HTERT RPE-1 (cell line): ENCODE results near the gene NID1.
"Not testable (repeated sequence)": the region's sequence is repeated elsewhere in the genome, so short reads cannot be mapped to it uniquely, and the experiment has no call there.

Experiments
- in situ Hi-C: fragments of 300-500 bp; cut with MboI; formaldehyde crosslinking; loops from 4 replicates; pipeline ENCODE4 v1.14.3; 2020; ENCODE audit warnings: low sequenced_read_pairs

Gene NID1

DNA sequence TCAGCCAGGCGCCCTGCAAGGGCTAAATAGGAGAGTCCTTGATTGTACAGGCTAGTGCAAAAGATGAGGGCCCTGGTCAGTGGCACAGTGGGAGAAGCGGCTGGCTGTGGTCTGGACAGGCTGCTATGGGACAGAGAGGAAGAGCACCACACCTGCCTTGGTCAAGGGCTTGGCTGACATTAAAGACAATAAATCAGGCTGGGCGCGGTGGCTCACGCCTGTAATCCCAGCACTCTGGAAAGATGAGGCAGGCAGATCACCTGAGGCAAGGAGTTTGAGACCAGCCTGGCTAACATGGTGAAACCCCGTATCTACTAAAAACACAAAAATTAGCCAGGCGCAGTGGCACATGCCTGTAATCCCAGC lies 62.9 kb downstream of the NID1 start:
- in situ Hi-C loops: no loop called here

DNA sequence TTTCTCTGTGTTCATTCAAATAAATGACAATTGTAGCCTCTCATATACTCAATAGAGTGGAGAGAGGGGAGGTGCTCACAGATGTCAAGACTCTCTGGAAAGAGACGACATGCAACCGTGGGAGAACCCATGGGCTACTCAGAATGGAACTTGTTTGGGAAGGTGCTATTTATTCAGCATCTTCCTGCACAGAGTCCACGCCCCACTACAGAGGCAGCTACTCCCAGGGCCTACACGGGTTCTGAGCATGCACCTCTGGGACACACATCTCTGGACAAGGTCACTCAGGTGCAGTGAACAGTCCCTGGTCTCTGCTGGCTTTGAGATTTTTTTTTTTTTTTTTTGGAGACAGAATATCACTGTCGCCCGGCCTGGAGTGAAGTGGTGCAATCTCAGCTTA lies 64.1 kb downstream of the NID1 start:
- in situ Hi-C loops: no loop called here

DNA sequence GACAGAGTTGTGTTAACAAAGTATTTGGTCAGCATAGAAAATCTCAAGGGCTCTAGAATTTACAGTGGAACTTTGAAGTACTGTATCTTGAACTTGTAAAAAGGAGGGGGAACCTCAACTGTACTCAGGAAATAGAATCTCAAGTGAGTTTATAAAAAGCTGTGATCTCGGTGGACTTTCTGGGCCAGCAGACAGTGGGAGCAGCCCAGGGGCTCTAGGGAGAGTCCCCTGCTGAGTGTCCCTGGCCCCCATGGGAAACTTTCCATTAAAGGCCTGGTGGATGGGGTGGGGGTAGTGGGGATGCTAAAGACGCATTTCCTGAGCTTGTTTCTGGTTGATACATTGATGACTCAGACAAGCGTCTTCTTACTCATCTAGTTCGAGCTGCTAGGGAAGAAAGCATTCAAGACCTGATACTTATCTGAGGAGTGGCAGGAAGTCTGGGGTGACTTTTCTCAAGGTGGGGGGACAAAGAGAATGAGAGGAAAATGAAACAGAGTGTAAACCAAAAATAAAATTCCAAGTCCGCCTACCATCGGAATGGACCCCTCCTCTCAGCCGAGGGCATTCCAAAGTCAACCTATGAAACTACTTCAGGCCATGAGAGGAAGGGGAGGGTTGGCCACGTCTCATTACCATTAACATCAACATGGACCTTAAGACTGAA lies 65.5 kb downstream of the NID1 start:
- in situ Hi-C loops: no loop called here

DNA sequence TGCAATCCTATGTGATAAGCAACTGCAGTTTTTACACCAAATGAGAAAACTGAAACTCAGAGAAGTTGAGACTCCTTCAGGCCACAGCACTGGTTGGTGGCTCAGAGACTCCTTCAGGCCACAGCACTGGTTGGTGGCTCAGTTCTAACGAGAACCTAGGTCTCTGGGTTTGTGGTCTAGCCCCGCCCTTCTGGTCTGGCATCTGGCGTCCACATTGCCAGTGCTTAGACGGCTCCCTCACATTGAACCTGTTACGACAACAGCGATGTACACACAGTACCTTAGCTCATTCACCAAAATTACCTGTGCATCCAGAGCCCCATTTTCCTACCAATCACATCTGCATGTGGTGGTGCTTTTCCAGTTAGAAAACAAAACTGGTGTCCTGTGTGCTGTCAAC lies 66.1 kb downstream of the NID1 start:
- in situ Hi-C loops: no loop called here

DNA sequence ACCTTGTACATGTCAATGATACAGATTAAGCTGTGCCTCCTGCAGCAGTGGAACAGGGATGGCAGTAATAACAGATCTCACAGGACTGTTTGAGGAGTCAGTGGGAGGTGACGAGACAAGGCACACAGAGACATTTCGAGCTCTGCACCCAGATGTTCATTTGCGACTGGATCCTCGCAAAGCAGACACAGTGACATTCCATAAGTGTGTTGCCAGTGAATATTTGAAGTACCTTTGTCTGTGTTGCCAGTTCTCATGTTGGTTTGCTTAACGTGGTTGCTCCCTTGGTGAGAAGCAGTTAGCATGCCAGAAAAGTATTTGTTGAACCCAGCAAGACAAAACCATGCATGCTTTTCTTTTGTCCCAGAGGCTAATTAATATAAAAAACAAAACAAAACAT lies 67.0 kb downstream of the NID1 start:
- in situ Hi-C loops: no loop called here

DNA sequence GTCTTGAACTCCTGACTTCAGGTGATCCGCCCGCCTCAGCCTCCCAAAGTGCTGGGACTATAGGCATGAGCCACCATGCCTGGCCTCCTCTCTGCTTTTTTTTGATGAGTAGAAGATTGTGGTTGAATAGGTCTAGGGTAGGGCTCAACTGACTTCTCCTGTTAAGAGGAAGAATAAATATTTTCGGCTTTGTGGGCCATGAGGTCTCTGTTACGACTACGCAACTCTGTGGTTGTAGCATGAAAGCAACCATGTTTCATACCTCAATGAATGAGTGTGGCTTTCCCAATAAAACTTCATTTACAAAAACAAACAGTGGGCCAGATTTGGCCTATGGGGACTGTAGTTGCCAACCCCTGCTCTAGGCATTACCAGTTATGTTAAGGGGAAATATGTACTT lies 67.8 kb downstream of the NID1 start:
- in situ Hi-C loops: no loop called here

DNA sequence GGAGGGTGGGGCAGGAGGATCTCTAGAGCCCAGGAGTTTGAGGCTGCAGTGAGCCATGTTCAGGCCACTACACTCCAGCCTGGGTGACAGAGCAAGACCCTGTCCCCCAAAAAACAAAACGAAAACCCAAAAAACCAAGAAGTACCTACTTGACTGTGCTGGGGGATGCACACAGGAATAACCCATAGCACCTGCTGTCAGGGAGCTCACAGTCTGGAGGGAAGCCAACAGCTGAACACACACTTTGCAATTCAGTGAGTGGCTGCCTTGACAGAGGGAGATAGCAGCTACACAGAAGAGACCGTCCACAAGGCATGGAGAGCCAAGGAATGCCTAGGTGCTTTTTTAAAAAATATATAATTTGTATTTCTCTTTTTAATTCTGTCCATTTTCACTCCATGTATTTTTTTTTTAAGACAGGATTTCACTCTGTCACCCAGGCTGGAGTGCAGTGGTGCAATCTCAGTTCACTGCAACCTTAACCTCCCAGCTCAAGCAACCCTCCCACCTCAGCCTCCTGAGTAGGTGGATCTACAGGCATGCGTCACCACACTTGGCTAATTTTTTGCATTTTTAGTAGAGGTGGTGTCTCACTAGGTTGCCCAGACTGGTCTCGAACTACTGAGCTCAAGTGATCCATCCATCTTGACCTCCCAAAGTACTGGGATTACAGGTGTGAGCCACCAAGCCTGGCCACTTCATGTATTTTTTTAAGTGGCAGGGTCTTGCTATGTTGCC lies 68.7 kb downstream of the NID1 start:
- in situ Hi-C loops: no loop called here

DNA sequence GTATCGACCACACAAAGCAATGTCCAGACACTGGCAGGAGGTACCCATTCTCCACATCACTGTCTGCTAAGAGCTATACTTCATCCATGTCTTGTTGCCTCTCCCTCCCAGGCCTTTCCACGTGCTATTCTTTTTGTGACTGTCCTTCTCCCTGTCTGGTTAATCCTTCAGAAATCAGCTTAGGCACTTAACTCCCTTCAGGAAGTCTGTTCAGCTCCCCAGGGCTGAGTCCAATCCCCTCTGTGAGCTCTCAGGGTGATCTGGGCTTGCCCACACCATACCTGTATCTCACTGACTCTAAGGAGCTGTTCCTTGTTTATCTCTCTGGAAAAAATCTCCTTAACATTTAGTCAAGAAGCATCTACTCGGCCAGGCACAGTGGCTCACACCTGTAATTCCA lies 69.4 kb downstream of the NID1 start:
- in situ Hi-C loops: no loop called here

DNA sequence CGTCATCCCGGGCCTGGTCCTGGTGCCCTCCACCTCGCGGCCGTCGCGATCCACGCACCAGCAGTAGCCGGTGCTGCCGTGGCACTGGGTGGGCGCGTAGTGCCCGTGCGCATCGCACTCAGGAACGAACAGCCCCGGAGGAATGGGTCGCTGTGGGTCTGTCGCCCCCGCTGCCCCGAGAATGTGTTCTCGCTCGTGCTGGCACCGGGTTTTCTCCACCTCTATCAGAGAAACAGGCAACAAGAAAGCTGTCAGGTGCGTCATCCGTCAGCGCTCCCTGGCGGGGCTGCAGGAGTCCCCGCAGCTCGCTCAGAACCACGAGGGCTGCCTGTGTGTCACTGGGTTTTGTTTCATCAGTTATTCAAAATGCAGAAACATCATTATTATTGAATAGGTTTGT lies 71.2 kb downstream of the NID1 start:
- in situ Hi-C loops: no loop called here

DNA sequence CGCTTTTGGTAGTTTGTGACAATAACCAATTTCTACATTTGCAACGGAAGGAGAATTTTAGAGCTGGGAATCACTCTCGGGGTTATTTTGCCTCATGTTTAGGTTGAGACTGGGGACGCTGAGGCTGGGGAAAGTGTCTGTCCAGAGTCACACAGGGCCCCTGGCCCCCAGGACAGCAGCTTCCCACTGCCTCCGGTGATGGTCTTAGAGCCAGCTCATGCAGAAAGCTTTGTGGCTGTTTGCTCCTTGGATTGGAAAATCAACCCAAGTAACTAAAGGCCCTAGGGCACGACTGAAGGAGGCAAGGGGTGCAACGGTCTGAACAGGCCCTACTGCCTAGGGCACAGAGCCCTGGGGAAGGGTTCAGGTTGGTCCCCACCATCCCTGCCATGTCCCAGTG lies 72.0 kb downstream of the NID1 start:
- in situ Hi-C loops: no loop called here

DNA sequence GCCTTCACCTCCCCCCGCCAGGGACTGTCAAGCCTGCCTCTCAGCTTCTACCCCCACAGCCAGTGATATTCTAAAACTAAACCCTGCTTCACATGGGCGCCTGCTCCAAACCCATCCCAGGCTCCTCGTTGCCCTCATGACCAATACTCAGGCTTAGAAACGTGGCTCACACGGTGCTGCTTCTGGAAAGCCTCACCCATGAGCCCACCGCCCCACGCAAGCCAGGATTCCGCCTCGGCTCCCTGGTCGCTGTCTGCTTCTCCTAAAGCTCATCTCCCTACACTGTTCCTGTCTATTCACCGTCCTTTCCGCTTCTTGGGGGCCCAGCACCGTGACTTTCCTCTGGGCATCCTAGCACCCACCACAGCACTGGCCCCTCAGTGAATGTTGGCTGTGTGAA lies 72.5 kb downstream of the NID1 start:
- in situ Hi-C loops: no loop called here

DNA sequence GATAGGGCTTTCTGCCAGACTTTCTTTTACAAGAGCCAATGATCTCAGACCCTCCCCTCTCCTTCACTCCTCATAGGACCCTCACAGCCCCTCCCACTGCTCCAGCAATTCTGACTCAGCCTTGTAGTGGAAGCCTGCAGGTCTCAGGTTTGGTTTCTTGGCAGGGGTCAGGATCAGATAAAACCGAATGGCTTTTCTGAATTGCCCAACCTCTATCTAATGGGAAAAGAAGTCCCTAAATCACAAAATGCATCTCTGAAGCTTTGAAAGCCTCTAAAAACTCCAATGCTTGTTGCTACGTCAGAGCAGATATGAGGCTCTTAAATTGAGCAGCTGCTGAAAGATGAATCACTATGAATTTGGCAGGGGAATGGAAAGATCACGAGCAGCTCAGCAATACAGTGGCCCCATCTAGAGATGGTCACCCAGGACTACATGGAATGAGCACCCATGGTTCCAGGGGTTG lies 74.5 kb downstream of the NID1 start:
- in situ Hi-C loops: no loop called here

DNA sequence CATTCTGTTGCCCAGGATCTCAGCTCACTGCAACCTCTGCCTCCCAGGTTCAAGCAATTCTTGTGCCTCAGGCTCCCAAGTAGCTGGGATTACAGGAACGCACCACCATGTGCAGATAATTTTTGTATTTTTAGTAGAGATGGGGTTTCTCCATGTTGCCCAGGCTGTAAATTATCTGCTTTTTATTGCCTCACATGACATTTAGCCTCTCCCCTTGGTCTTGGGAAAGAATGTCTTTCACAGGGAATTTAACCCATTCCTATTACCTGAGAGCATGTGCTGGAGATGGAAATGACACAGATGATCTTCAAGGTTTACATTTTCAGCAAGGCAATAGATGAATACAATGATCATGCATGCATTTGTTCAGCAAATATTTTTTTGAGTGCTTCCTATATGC lies 75.8 kb downstream of the NID1 start:
- in situ Hi-C loops: no loop called here

DNA sequence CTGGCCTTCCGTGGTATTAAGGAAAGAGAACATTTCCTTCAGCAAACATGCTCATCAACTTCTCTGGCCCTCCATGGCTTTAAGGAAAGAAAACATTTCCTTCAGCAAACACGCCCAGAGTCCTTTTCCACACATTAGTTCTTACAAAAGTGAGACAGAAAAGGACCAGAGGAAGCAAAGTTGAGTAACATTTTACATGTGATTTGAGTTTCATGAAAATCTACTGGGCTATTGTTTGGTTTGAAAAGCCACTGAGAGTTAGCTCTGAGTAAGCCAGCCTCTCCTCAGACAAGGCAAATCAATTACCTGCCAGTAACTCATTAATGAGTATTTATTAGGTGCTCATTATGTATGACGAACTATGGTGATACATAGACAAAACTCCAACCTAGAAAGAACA lies 78.0 kb downstream of the NID1 start:
- in situ Hi-C loops: no loop called here

DNA sequence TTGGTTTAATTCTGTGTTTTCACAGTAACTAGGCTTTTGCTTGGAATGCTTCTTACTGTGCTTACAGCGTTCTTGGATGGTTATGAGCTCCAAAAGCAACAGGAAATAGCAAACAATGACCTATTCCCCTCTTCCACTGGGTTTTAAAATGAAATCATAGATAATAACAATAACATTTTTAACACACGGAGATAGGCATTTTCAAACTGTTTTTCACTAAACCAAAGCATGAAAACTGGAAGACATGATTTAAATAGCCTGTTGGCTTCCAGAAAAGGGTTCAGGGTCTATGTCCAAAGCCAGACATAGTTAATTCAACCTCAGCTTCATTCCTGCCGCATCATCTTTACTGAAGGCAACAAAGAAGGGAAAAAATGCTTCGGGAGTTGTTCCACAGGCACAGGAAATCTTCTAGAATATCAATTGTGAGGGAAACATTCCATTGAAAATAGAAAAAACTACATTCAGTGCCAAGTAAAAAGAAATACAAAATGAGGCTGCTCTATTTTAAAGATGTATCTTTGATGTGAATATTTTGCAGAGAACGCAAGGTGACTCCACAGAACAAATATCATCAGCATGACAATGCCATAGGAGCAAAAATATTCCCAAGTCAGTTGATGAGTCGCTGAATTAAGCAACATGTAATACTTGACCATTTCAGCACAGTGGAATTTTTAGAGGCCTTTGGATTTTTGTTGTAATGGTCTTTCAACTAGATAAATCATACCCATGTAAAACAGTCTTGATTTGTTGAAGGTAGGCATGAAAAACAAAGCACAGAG lies 80.7 kb downstream of the NID1 start:
- in situ Hi-C loops: no loop called here

DNA sequence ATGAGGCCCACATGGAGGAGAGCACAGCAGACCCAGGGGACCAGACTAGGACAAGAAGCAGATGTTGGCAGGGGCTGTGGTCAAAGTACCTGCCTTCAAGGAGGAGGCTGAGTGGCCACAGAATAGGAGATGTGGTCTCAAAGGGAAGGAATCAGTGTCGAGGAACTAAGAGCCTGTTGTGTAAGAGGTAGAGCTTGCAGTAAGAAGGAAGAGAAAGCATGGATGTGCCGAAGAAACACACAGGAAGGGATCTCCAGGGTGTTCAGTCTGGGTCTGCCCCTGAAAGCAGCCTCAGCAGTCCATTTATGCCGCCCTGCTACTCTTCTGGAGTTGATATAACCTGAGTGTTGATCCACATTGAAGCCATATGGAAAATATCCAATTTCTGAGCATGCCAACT lies 83.9 kb downstream of the NID1 start:
- in situ Hi-C loops: no loop called here

DNA sequence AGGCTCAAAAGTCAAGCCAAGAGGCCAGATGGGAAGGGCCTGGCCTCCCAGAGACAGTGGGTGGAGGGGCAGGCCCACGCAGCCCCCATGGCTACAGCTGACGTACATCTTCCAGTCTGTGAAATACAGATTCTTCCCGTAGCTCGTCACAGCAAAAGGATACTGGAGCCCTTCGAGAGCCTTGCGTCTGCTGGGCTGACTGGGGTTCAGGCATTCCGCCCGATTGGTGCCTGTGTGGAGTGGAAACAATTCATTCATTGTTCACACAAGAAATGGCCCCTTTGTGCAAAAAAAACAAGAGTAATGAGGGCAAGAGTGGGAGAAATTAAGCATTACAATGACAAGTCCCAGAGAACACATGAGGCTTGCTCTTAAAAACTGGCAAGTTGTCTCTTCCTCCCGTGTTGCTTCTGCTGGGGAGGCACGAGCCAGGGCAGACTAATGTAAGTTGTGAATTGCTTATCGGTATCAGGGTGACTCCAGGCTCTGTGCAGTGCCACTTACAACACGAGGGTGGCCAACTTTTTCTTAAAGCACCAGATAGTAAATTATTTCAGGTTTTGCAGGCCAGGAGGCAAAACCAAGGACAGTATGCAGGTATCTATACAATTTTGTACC lies 85.1 kb downstream of the NID1 start:
- in situ Hi-C loops: no loop called here

DNA sequence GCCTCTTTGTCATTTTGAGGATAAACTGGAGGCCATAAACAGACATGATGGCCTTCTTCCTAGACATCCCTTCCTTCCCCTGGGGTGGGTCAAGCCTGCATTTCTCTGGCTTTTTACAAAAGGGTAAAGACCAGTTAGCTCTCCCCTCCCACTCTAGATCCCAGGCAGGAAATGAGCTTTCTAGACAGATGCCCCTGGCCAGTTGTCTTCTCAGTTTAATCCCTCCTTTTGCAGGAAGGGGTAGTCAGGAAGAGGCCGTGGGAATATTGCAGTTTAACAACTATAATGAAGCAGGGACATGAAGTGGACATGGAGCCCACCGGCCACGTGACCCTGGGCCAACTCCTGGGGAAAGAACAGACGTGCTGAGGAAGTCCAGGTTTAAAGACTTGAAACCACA lies 85.7 kb downstream of the NID1 start:
- in situ Hi-C loops: no loop called here

DNA sequence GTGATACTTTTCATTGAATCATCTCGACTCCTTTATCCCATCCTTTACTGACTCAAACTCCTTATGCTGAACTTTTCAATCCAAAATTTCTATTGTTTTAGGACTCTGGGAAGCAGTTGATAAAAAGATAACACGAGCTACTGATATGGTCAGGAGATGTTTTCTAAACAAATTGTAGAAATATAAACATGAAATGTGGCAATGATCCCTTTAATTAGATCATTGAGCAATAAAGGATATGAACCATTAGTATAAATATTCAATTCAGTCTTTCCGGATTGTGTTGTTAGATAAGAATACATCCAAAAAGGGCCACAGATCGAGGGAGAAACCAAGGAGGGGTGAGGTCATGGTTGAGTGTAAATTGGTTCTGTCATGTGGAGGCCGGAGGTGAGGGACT lies 88.4 kb downstream of the NID1 start:
- in situ Hi-C loops: no loop called here

DNA sequence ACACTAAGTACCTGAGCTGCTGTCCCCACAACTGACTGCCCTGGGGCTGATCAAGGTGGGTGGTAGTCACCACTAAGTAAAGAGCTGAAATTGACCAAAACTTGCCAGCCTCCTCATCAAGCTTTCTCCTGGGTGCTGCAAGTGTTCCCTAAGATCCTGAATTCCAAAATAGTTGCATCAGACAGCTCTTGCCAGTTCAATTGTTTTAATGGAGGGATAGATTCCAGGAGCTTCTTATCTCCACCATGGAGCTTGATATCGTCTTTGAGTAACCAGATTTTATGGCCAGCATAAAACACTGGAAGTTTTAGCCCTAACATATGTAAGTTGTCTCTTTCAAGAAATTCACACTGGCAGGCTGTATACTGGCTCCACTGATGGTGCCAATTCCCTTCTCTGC lies 90.3 kb downstream of the NID1 start:
- in situ Hi-C loops: no loop called here

DNA sequence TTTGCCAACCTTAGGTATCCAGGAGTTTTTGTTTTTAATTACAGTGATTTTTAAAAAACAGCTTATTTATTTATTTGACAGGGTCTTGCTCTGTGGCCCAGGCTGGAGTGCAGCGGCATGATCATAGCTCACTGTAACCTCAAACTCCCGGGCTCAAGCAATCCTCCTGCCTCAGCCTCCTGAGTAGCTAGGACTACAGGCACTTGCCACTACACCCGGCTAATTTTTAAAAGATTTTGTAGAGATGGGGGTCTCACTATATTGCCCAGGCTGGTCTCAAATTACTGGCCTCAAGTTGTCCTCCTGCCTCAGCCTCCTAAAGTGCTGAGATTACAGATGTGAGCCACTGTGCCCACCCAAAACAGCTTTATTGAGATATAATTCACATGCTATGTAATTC lies 92.2 kb downstream of the NID1 start:
- in situ Hi-C loops: not testable (repeated sequence)

DNA sequence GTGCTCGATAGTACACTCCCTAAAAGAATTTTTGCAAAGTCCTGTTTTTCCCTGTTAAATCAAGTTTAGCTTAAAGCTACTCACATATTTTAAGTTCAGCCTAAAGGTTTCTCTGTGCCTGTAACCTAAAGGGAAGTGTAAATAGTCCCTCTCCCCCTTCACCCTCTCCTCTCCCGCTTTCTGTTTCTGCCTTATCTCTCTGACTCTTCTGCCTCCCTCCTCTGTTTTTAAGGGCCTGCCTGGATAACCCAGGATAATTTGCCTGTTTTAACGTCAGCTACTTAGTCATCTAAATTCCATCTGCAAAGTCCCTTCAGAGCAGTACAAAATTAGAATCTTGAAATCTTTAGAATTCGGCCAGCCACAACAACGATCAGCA lies 92.6 kb downstream of the NID1 start:
- in situ Hi-C loops: no loop called here
